ENCODE results near the gene TEX54. TPM values are rescaled to one million over a fixed set of nuclear protein-coding genes. Genes with fewer than 3 reads are reported as not detected.
"Not testable (repeated sequence)": the region's sequence is repeated elsewhere in the genome, so short reads cannot be mapped to it uniquely, and the experiment has no call there.

The TEX54 gene
- total RNA-seq, 2 experiments from 2014 or later: 1.0 TPM; not detected in 1

GRCh38 chr11:62831520-62832335 is 913 bp downstream of the TEX54 start, which contains the start of gene STX5:
Gene STX5, minus strand, starts transcription at chr11:62832051. Its CDS starts 808 bp downstream, at chr11:62831243.
- ChIA-PET POLR2A (interaction anchor here (0.6 to 1.5 kb wide), 6 partner anchors 10 to 230 kb away, joined by 3 to 6 read pairs (median 4); partner anchors contain the start of gene MTA2), CTCF (ENCODE audit: unreplicated experiment) (interaction anchor here (0.6 kb wide), 1 partner anchor 12 kb away, joined by 8 read pairs; no protein-coding TSS in a partner anchor)
- H3K9me2 ChIP-seq (ENCODE audit: insufficient read depth, low read length): no peaks in the 10 kb centered on the region
- peak; percentile 99 for DNase-seq (ENCODE audit: low spot score)
- no peak for TF ChIP-seq EZH2phosphoT487 (IDR thresholded peaks at IDR 0.05; ENCODE audit: borderline replicate concordance, low read depth, low read length)
- TF ChIP-seq CTCF (conservative IDR thresholded peaks at IDR 0.05; ENCODE audit: low read length): no peak
- H3K36me3 ChIP-seq (ENCODE audit: insufficient read depth, low read length): peaks cover 53% of the 10 kb centered on the region
- BruUV-seq (replicated peaks): no TSS peak
- H3K4me1 ChIP-seq (ENCODE audit: insufficient read depth, low read length, poor library complexity, severe bottlenecking): peaks cover 16% of the 10 kb centered on the region
- peak within 1 kb of the TSS; percentile 97 for H3K4me3 ChIP-seq (ENCODE audit: low read depth, low read length, poor library complexity, severe bottlenecking)
- H3K9me3 ChIP-seq (ENCODE audit: low read length): no peaks in the 10 kb centered on the region
- H2AFZ ChIP-seq (ENCODE audit: low read length): peak within 1 kb of the TSS; percentile 62; the same call in 1 of the 2 replicates
- H4K20me1 ChIP-seq (ENCODE audit: insufficient read depth, low read length): no peaks in the 10 kb centered on the region; the same call in 1 of the 2 replicates
- peaks cover 30% of the 10 kb centered on the region for H3K79me2 ChIP-seq (ENCODE audit: insufficient read depth, low read depth, low read length)
- peak within 1 kb of the TSS; percentile 98 for H3K4me2 ChIP-seq (ENCODE audit: low read length)
- intact Hi-C loops (cut with micrococcal nuclease; ENCODE audit: unreplicated experiment): loop anchor here (2.0 to 10.0 kb wide), 3 partner anchors 45 to 237 kb away; partner anchors contain the start of genes POLR2G, TMEM179B and TUT1
- peak within 1 kb of the TSS; percentile 71 for H3K27ac ChIP-seq (ENCODE audit: low read depth, low read length, poor library complexity, severe bottlenecking)

- no peaks in the 10 kb centered on the region for H3K9me2 ChIP-seq (ENCODE audit: insufficient read depth, low read length)
- peak overlapping the region; percentile 98 for H3K4me2 ChIP-seq (ENCODE audit: low read length)
- H2AFZ ChIP-seq (ENCODE audit: low read length): peak overlapping the region; percentile 62; the same call in 1 of the 2 replicates
- peaks cover 24% of the 10 kb centered on the region for H3K79me2 ChIP-seq (ENCODE audit: insufficient read depth, low read depth, low read length)
- intact Hi-C loops (cut with micrococcal nuclease; ENCODE audit: unreplicated experiment): loop anchor here (2.0 to 10.0 kb wide), 3 partner anchors 44 to 236 kb away; partner anchors contain the start of genes POLR2G, TMEM179B and TUT1
- POLR2A ChIA-PET: interaction anchor here (0.6 to 1.5 kb wide), 3 partner anchors 23 to 1469 kb away, joined by 3 to 4 read pairs (median 4); partner anchors contain the start of genes CYB561A3 and TMEM138
- H3K36me3 ChIP-seq (ENCODE audit: insufficient read depth, low read length): peaks cover 49% of the 10 kb centered on the region
- TF ChIP-seq EZH2phosphoT487 (IDR thresholded peaks at IDR 0.05; ENCODE audit: borderline replicate concordance, low read depth, low read length): no peak
- no peak for TF ChIP-seq CTCF (conservative IDR thresholded peaks at IDR 0.05; ENCODE audit: low read length)
- peaks cover 16% of the 10 kb centered on the region for H3K4me1 ChIP-seq (ENCODE audit: insufficient read depth, low read length, poor library complexity, severe bottlenecking)
- BruUV-seq (replicated peaks): no TSS peak
- CTCF ChIA-PET (ENCODE audit: unreplicated experiment): no interaction called here
- DNase-seq (ENCODE audit: low spot score): peak; percentile 74
- peak overlapping the region; percentile 71 for H3K27ac ChIP-seq (ENCODE audit: low read depth, low read length, poor library complexity, severe bottlenecking)
- no peaks in the 10 kb centered on the region for H3K9me3 ChIP-seq (ENCODE audit: low read length)
- peak overlapping the region; percentile 97 for H3K4me3 ChIP-seq (ENCODE audit: low read depth, low read length, poor library complexity, severe bottlenecking)
- H4K20me1 ChIP-seq (ENCODE audit: insufficient read depth, low read length): no peaks in the 10 kb centered on the region; the same call in 1 of the 2 replicates
Measured at GRCh38 chr11:62830904-62831519, 1.6 kb downstream of the TEX54 start.

GRCh38 chr11:62828130-62828529 is 4.5 kb downstream of the TEX54 start:
- H3K27ac ChIP-seq (ENCODE audit: low read depth, low read length, poor library complexity, severe bottlenecking); intact Hi-C loops (cut with micrococcal nuclease; ENCODE audit: unreplicated experiment); H3K9me3 ChIP-seq (ENCODE audit: low read length); H3K4me3 ChIP-seq (ENCODE audit: low read depth, low read length, poor library complexity, severe bottlenecking); H3K4me2 ChIP-seq (ENCODE audit: low read length); CTCF ChIA-PET (ENCODE audit: unreplicated experiment); H4K20me1 ChIP-seq (ENCODE audit: insufficient read depth, low read length); BruUV-seq (replicated peaks); DNase-seq (ENCODE audit: low spot score); H2AFZ ChIP-seq (ENCODE audit: low read length); H3K9me2 ChIP-seq (ENCODE audit: insufficient read depth, low read length): not testable (repeated sequence)
- peaks cover 50% of the 10 kb centered on the region for H3K36me3 ChIP-seq (ENCODE audit: insufficient read depth, low read length)
- H3K79me2 ChIP-seq (ENCODE audit: insufficient read depth, low read depth, low read length): peaks cover 21% of the 10 kb centered on the region
- POLR2A ChIA-PET: interaction anchor here (0.6 to 2.0 kb wide), 4 partner anchors 10 to 74 kb away, joined by 3 to 7 read pairs (median 4); partner anchors contain the start of genes NXF1 and ZBTB3
- H3K4me1 ChIP-seq (ENCODE audit: insufficient read depth, low read length, poor library complexity, severe bottlenecking): peaks cover 16% of the 10 kb centered on the region

Measured in OCI-LY7 (cell line).